ENCODE measurements around the gene APLN.

APLN gene

GRCh38 chrX:129654652-129655546 is at the start of gene APLN:
Gene APLN, minus strand, starts transcription at chrX:129654956. Its CDS starts 326 bp downstream, at chrX:129654630.
- DNase-seq: no peak

DNA sequence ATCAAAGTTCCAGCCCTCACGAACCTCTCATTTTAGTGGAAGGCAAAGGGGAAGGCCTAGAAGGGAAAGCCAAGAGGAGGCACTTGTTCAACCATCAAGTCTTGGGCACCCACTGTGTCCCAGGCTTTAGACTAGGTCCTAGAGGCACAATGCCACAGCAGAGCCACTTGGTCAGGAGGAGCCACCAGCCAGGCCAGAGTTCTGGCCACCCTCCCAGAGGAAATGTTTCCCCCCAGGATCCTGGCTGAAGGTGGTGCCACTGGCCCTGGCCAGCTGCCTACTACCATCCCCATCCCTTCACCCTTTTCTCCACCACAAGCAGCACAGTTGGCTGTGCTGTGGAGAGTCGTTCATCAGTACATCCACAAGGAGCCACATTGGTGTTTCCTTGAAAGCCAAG is 49.7 kb upstream of the APLN start:
- DNase-seq: no peak

- no peak for DNase-seq
These were observed 46.9 kb upstream of the APLN start for GRCh38 chrX:129701624-129702069.

GRCh38 chrX:129700536-129700935 is 45.8 kb upstream of the APLN start:
- DNase-seq: no peak

DNA sequence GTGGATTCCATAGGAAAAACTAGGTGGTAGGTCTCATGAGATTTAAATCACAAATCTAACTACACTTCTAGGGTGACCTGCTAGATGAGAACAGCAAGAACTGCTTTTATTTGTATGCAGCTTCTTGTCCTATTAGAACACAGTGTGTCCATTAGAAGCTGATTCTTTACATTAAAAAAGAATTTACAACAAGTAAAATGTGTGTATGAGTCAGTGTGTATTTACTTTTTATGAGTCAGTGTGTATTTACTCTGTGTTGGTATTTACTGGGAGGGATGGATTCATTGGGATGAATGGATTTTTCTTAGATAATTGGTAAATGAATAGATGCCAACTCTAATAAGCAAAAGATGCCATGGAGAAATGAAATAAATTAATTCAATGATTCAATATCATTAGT is 43.4 kb upstream of the APLN start:
- no peak for DNase-seq

DNA sequence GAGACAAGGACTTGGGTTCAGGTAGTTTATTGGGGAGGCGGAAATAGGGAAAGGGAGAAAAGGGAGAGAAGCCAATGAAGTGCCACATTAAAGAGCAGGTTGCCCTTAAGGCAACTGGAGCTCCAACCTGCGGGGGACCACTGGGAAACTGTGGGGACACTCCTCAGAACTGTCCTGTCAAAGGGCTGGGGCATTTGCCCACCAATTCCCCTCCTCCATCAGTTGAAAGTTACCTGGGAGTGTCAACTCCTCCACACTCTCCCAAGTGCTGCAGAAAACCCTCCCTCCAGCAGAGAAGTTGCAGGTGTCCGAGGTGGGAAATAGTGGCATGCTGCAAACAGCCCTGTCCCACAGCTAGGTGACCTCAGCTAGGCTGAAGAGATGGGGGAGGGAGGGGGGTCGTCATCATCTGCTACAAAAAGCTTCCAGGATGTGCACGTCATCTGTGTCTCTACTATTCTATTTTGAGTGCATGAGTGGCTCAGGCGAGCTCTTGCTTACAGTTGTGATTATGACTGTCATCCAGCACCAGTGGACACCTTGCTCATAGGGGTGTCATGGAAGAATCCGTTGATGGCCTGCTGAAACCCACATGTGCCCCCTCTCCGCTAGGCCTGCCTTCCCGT is 42.6 kb upstream of the APLN start:
- no peak for DNase-seq

DNA sequence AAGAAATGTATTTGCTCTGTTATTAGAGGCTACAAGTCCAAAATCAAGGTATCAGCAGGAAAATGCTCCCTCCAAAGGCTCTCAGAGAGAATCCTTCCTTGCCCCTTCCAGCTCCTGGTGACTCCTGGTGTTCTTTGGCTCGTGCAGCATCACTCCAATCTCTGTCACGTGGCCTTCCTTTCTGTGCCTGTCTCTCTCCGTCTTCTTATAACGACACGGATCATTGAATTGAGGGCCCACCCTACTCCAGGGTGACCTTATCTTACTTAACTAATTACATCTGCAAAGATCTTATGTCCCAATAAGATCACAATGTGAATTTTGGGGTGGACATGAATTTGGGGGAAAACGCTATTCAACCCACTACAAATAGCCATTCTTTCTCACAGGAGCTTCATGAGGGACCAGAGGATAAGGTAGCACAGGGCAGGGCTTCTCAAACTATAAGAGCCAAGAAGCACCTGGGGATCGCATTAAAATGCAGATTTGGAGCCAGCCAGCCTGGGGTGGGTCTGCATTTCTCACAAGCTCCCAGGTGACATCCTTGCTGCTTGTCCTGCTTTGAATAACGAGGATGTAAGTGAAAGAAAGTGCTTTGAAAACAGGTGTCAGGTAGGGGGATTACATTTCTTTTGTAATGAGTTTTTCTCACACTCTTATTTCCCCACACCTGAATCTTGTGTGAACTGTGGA is 41.9 kb upstream of the APLN start:
- no peak for DNase-seq

DNA sequence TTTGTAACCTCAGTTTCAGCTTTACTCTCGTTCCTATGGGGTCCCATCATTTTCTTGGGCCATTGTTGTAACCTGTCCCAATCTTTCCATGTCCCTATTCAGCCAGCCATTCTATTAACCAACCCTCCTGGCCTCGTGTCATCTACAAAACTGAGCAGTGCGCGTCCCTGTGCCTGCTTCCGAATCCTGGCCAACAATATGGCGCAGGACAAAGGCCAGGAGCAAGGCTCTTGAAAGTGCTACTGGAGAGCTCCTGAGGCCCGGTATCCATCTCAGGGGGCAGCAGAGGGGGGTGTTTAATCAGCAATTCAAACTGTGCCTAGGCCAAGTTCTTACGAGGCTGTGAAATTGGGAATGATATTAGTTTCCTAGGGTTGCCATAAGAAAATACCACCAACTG is 41.2 kb upstream of the APLN start:
- no peak for DNase-seq

DNA sequence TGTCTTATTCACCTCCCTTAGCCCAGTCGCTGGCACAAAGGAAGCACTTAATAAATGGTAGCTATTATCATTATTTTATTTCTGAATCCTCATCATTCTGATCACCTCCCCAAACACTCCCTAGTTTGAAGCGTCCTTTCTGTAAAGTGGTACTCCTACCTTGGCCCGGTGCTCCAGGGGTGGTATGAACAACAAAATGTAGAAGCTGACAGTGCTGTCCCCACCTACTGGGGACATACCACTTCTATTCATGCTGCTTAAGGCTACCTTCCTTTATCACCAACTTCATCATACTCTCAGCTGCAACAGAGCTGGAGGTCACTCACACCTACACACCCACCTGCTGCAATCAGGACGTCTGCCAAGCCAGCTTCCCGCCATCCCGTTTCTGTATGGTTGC is 40.8 kb upstream of the APLN start:
- no peak for DNase-seq

DNA sequence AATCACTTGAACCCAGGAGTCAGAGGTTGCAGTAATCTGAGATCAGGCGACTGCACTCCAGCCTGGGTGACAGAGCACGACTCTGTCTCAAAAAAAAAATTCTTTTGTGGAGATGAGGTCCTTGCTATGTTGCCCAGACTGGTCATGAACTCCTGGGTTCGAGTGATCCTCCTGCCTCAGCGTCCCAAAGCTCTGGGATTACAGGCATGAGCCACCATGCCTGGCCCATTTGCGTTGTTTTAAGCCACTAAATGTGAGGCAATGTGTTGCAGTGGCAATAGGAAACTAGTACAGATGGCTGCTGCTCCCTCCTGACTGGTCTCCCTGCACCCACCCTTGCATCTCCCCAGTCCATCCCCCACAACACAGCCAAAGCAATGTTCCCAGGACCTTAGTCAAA is 40.0 kb upstream of the APLN start:
- DNase-seq: no peak

GRCh38 chrX:129693354-129693753 is 38.6 kb upstream of the APLN start:
- no peak for DNase-seq

- no peak for DNase-seq
These were observed 35.7 kb upstream of the APLN start for GRCh38 chrX:129690435-129690834.

DNA sequence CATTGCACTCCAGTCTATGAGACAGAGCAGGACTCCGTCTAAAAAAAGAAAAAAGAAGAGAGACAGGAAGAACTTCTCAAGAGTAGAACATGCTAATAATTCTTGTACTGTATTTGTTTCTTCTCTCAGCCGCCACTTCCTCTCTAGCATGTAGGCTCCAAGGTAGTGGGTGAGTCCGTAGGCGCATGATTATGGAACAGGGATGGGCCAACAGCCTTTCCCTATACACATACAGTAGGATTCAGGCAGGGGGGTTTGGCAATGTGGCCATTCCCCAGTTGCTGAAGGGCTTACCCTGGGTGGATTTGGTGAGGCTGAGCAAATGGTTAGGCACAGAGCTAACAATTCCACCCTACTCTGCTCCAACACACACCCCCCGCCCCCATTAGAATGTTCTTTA is 35.0 kb upstream of the APLN start:
- no peak for DNase-seq

DNA sequence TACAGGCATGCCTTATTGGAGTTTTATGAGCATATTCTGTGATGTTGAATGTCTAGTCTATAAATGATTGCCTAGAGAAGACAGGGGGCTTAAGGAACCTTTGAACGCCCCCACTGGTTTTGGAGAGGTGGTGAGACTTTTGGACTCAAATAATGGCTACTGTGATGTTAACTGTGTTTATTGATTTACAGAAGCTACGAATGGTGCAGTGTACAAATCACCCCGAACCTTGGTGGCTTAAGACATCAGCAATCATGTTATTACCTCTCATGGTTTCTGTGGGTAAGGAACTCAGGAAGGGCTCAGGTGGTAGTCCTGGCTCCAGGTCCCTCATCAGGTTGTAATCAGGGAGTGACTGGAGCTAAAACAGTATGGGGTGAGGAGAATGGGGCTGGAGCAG is 33.3 kb upstream of the APLN start:
- DNase-seq: no peak

DNA sequence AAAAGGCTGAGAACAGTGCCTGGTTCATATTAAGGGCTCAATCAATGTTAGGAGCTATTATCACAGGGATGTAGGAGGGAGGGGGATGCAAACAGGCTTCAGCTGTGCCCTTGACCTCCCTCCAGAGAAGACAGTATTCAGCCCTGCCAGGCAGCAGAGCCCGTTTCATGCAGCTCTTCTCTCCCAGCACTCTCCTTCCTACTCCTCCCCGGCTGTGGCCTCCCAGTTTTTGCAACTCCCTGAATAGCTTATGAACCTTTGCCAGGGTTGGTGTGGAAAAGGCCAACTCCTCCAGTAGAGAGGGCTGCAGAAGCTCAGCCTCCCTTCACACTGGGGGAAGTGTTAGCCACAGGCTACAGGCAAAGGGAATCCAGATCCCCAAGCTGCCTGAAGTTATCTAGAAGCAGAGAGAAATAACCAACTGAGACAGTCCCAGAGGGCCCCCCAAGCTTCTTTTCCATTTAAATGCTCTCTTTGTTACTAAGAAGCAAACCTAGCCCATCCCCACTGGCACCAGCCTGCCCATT is 31.7 kb upstream of the APLN start:
- no peak for DNase-seq

DNA sequence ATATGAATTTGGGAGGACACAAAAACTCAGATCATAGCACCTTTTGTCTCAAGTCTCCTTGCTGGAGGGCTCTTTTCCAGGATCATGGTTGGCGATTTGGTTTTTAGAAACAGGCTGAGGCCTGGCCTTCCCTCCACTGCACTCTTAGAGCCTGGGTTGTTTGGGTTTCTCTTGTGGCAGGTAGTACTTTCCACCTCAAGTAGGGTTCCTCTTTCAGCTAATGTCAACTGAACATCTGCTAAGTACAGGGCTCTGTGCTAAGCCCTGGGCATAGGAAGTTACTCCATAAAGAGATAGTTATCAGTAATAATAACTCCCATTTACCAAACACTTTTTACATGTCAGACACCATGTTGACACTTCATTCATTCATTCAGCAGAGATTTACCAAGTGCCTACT is 28.2 kb upstream of the APLN start:
- no peak for DNase-seq

DNA sequence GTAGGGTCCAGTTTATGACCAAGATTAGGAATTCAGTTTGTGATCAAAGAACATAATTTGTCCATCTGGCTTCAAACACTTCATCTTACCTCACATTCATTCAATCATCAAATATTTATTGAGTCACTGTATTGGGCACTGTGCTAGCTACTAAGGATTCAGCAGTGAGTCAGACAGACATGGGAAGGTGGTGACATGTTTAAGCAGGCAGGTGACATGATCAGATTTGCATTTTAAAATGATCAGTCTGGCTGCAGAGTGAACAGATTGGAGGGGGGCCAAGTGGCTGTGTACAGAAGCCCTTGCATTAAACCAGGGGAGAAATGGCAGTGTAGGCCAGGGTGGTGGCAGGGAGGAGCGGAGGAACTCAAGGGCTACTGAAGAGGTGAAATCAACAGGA is 25.1 kb upstream of the APLN start:
- no peak for DNase-seq

DNA sequence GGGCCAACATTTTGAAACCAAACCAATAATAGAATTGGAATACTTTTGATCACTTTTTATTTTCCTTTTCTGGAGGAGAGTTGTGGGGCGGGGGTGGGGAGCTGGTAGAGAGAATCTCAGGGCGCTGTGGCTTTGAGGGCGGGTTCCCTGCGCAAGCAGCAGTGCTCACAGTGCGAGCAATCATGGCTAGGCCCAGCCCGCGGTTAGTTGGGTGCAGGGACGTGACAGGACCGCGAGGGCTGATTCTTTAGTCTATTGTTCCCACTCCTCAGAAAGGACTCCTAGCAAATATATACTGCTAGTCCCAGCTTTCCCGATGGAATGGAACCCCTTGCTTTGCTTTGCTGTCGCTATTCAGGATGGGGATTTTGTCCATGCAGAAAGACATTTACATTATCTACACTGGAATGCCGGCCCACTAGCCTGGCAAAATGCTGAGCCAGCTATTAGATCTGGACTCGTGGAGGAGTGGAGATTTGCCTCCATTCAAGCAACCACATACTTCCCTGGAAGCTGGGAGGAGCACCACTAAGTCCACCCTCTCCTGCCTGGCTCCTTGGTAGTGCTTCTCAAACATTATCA is 23.9 kb upstream of the APLN start:
- DNase-seq: no peak

DNA sequence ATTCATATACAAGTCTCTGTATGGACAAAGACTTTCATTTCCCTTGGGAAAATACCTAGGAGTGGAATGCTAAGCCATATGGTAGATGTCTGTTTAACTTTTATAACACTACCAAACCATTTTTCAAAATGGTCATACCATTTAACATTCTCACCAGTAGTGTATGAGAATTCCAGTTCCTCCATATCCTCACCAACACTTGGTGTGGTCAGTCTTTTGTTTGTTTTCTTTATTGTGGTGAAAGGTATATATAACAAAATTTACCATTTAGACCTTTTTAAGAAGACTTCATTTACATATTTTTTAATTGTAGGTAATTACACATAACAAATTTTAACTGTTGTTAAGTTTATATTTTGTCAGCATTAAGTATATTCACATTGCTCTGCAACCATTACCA is 12.7 kb upstream of the APLN start:
- no peak for DNase-seq

- DNase-seq: no peak
These were observed 11.3 kb upstream of the APLN start for GRCh38 chrX:129665916-129666644.

DNA sequence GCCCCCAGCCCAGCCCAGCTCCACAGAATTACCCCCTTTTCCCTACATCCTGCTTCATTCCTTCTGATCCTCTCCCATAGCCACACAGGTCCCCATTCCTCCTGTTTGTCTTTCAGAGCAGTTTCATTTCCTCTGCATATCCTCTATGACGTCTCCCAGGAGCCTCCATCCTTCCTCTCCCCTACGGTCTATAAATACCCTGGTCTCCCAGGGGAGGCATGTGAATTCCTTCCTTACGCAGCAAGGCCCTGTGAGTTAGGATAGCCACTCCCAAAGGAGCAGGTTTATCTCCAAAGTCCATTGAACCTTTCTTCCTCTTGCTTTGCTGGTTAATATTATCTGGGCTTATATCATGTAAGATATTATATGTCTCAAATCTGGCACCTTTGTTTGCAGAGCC is 8.4 kb upstream of the APLN start:
- no peak for DNase-seq

- DNase-seq: no peak
These were observed 6.6 kb upstream of the APLN start for GRCh38 chrX:129661369-129661768.

DNA sequence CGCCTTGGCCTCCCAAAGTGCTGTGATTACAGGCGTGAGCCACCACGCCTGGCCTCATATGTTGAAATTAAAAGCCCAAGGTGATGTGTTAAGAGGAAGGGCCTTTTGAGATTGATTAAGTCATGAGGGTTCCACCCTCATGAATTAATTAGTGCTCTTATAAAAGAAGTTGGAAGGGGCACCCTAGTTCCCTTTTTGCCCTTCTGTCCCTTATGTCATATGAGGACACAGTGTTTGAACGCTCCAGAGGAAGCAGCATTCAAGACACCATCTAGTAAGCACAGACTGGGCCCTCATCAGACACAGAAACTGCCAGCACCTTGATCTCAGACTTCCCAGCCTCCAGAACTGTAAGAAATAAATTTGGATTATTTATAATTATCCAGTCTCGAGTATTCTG is 5.1 kb upstream of the APLN start:
- DNase-seq: no peak
